ENCODE results near the gene ZNF441. TPM values are rescaled to one million over a fixed set of nuclear protein-coding genes. Genes with fewer than 3 reads are reported as not detected.

The ZNF441 gene
- total RNA-seq, 1 donor: 5.6 TPM

DNA sequence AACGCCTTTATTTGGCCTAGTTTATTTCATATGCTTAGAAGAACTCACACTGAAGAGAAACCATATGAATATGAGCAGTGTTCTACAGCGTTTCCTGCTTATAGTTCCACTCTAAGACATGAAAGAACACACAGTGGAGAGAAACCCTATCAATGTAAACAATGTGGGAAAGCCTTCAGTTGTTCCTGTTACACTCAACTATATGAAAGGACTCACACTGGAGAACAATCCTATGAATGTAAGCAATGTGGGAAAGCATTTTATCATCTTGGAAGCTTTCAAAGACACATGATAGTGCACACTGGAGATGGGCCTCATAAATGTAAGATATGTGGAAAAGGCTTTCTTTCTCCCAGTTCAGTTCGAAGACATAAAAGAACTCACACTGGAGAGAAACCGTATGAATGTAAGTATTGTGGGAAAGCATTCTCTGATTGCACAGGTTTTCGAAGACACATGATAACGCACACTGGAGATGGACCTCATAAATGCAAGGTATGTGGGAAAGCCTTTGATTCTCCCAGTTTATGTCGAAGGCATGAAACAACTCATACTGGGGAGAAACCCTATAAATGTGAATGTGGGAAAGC lies 13.7 kb downstream of the ZNF441 start:
- TF ChIP-seq, protein P1, sequence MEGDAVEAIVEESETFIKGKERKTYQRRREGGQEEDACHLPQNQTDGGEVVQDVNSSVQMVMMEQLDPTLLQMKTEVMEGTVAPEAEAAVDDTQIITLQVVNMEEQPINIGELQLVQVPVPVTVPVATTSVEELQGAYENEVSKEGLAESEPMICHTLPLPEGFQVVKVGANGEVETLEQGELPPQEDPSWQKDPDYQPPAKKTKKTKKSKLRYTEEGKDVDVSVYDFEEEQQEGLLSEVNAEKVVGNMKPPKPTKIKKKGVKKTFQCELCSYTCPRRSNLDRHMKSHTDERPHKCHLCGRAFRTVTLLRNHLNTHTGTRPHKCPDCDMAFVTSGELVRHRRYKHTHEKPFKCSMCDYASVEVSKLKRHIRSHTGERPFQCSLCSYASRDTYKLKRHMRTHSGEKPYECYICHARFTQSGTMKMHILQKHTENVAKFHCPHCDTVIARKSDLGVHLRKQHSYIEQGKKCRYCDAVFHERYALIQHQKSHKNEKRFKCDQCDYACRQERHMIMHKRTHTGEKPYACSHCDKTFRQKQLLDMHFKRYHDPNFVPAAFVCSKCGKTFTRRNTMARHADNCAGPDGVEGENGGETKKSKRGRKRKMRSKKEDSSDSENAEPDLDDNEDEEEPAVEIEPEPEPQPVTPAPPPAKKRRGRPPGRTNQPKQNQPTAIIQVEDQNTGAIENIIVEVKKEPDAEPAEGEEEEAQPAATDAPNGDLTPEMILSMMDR (IDR thresholded peaks at IDR 0.05; ENCODE audit: insufficient read depth, low read depth, low read length): no peak
- H3K4me3 ChIP-seq (ENCODE audit: low read depth, low read length): no peak overlapping the region
- no peak for DNase-seq (ENCODE audit: low read depth)

DNA sequence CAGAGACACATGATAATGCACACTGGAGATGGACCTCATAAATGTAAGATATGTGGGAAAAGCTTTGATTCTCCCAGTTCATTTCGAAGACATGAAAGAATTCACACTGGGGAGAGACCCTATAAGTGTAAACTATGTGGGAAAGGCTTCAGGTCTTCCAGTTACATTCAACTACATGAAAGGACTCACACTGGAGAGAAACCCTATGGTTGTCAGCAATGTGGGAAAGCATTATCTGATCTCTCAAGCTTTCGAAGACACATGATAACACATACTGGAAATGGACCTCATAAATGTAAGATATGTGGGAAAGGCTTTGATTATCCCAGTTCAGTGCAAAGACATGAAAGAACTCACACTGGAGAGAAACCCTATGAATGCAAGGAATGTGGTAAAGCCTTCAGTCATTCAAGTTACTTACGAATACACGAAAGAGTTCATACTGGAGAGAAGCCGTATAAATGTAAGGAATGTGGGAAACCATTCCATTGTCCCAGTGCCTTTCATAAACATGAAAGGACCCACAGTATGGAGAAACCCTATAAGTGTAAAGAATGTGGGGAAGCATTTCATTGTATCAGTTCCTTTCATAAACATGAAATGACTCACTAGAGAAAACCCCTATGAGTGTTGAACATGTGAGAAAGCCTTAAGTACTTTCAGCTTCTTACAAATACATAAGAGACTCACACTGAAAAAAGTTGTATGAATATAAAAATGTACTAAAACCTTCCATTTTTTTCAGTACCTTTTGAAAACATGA lies 14.7 kb downstream of the ZNF441 start:
- peak; percentile 8 for DNase-seq (ENCODE audit: low read depth)
- TF ChIP-seq, protein P1 (IDR thresholded peaks at IDR 0.05; ENCODE audit: insufficient read depth, low read depth, low read length): no peak
- no peak overlapping the region for H3K4me3 ChIP-seq (ENCODE audit: low read depth, low read length)

DNA sequence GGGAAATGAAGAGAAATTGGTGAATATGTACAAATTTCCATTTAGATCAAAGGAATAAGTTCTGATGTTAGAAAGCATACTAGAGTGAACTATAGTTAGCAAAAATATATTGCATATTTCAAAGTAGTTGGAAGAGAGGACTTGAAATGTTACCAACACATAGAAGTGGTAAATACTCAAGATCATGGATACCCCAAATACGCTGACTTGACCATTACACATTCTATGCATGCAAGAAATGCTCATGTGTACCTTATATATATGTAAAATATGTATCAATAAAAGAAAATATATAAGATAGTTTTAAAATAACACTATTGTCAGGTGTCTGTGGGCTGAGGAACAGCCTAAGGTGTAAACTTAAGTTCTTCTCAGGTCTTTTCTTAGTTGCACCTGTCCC lies 17.0 kb downstream of the ZNF441 start:
- TF ChIP-seq, protein P1 (IDR thresholded peaks at IDR 0.05; ENCODE audit: insufficient read depth, low read depth, low read length): no peak
- DNase-seq (ENCODE audit: low read depth): no peak
- no peak overlapping the region for H3K4me3 ChIP-seq (ENCODE audit: low read depth, low read length)

DNA sequence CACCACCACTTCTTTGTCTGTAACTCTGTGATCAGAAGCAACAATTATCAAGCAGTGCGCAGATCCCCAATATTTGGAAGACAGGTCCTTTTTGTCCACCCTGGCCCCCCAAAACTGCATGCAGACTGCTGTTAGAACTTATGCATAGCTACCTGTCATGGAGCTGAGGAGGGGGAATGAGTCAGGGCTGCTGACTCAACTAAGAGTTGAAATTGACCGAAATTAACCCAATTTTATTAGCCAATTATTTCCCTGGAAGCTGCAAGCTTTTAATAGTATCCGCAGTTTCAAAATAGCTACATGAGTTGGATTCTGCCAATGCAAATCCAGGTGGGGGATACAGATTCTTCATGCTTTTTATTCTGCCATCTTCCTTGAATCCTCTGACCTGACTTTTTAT lies 17.6 kb downstream of the ZNF441 start:
- DNase-seq (ENCODE audit: low read depth): no peak
- no peak overlapping the region for H3K4me3 ChIP-seq (ENCODE audit: low read depth, low read length)
- TF ChIP-seq, protein P1 (IDR thresholded peaks at IDR 0.05; ENCODE audit: insufficient read depth, low read depth, low read length): no peak

DNA sequence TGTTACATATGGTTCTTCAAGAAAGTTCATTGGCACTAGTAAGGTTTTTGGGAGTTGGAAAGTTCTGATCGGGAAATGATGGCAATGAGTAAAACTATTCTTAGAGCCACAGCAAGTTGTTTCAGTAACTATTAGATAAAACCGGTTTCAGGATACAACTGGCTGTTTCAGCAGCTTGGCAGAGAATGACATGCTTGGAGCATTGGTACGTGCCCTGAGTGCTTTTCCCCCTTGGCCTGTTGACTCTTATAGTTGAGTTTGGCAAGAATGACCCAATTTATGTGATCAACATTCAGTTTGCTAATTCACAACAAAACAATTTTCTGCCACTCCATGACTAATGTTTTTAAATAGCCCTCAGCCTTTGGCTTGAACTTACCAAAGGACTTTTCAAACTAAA lies 20.7 kb downstream of the ZNF441 start:
- no peak for DNase-seq (ENCODE audit: low read depth)
- TF ChIP-seq, protein P1 (IDR thresholded peaks at IDR 0.05; ENCODE audit: insufficient read depth, low read depth, low read length): no peak
- no peak overlapping the region for H3K4me3 ChIP-seq (ENCODE audit: low read depth, low read length)

DNA sequence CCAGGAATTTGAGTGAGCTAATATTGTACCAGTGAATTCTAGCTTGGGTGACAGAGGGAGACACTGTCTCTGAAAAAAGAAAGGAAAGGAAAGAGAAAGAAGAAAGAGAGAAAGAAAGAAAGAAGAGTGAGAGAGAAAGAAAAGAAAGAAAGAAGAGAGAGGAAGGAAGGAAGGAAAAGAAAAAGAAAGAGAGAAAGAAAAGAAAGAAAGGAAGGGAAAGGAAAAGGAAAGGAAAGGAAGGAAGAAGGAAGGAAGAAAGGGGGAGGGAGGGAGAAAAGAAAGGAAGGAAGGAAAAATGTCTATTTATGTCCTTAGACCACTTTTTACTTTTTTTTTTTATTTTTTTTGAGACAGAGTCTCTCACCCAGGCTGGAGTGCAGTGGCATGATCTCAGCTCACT lies 26.1 kb downstream of the ZNF441 start:
- H3K4me3 ChIP-seq (ENCODE audit: low read depth, low read length): no peak overlapping the region
- DNase-seq (ENCODE audit: low read depth): no peak
- TF ChIP-seq, protein P1 (IDR thresholded peaks at IDR 0.05; ENCODE audit: insufficient read depth, low read depth, low read length): no peak

Measured in fibroblast of villous mesenchyme (primary cell).